Esophagus muscularis mucosa (tissue), 4 donors: Measurements from ENCODE around the gene C16orf74. TPM values are rescaled to one million over a fixed set of nuclear protein-coding genes. Genes with fewer than 3 reads are reported as not detected.

Source experiments
- DNase-seq: peaks from one replicate; pipeline ENCODE4 v3.0.0-alpha.2; 2017; ENCODE audit errors: extremely low spot score
- H3K27ac ChIP-seq, 4 donors: fragments of 200-600 bp; sonication (generic); replicated peaks in 1 of 4; 1 replicate in 3 of 4; 2 replicates in 1 of 4; pipeline ENCODE4 v1.5.1; 2016 to 2019; ENCODE audit warnings: mild to moderate bottlenecking in 1 of 4
- H3K27me3 ChIP-seq, 4 donors: fragments of 200-600 bp; sonication (generic); one replicate each; pipeline versions ENCODE4 v1.5.1 to v1.6.0; 2016 to 2019
- H3K36me3 ChIP-seq, 4 donors: fragments of 200-600 bp; sonication (generic); one replicate each; pipeline ENCODE4 v1.5.1; 2016 to 2019
- H3K4me1 ChIP-seq, 4 donors: fragments of 200-600 bp; sonication (generic); one replicate each; pipeline ENCODE4 v1.5.1; 2016 to 2019
- H3K4me3 ChIP-seq, 4 donors: fragments of 200-600 bp; sonication (generic); 1 replicate in 2 of 4; 2 replicates in 2 of 4; pipeline ENCODE4 v1.5.1; 2016 to 2019; ENCODE audit warnings: mild to moderate bottlenecking in 4 of 4, moderate library complexity in 1 of 4
- H3K9me3 ChIP-seq, 4 donors: fragments of 200-600 bp; sonication (generic); 1 replicate in 3 of 4; 2 replicates in 1 of 4; pipeline ENCODE4 v1.5.1; 2016 to 2019
- EP300 ChIP-seq: sonication (generic); formaldehyde crosslinking; IDR thresholded peaks from one replicate; pipeline ENCODE4 v1.6.1; 2017; ENCODE audit warnings: antibody characterized with exemption
- POLR2A ChIP-seq: fragments of 450-650 bp; IDR thresholded peaks from one replicate; pipeline ENCODE4 v1.6.1; 2017; ENCODE audit warnings: antibody characterized with exemption, moderate library complexity, mild to moderate bottlenecking, low read depth
- POLR2AphosphoS5 ChIP-seq, 2 donors: sonication (generic); formaldehyde crosslinking; IDR thresholded peaks; one replicate each; pipeline ENCODE4 v1.6.1; 2017; ENCODE audit warnings: antibody characterized with exemption in 2 of 2
- WGBS: methylation state at CpG from one replicate; pipeline ENCODE4 v1.1.5; 2018; 5-methylcytosine and 5-hydroxymethylcytosine counted together
- intact Hi-C: fragments of 100-400 bp; cut with DNase I; formaldehyde crosslinking; loops from one replicate; pipeline ENCODE4 v1.15.1; 2023
- total RNA-seq, 4 donors: library from RNA; depleted of rRNA; stranded (reverse); fragments of >200 nt; gene quantifications; one replicate each; pipeline versions ENCODE4 v1.1.0 to v1.2.1, GENCODE V29; 2016
- TF ChIP-seq, protein P1 (sequence below), 3 experiments: fragments of 200-600 bp in 2 of 3; fragments of 450-650 bp in 1 of 3; sonication (generic) in 2 of 3; IDR thresholded peaks; one replicate each; pipeline ENCODE4 v1.5.1; 2017 to 2019; ENCODE audit warnings: antibody characterized with exemption in 3 of 3, mild to moderate bottlenecking in 2 of 3, moderate library complexity in 1 of 3

The C16orf74 gene
- total RNA-seq, 4 donors from 2014 or later = 0.83 to 2.4 (median 0.83) TPM; not detected in 1

DNA sequence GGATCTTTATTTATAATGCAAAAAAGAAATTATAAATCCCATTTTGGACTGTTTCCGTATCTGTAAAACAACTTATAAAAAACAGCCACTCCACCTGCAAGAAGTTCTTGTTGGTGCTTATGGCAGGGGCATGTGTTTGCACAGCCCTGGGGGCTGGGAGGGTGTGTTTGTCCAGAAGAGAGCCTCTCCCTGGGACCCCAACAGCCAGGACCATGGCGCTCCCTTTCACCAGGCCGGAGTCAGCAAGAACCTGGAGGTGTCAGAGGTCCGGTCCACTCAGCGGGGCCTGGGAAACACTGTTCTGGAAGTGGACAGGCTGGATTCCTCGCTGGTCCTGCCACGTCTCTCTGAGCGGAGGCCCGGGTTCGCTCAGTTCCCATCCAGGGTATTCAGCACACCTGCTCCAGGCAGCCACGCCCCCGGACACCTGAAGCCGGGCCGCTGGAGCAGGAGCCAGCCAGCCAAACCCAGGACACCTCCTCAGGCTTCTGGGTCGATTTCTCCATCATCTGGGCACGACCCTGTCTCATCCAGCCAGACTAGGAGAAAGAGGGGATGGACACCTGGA is 43.3 kb downstream of the C16orf74 start:
- TF ChIP-seq POLR2A (no peak), POLR2AphosphoS5 (IDR thresholded peaks at IDR 0.05) (no peak), EP300 (no peak)
- TF ChIP-seq, protein P1, sequence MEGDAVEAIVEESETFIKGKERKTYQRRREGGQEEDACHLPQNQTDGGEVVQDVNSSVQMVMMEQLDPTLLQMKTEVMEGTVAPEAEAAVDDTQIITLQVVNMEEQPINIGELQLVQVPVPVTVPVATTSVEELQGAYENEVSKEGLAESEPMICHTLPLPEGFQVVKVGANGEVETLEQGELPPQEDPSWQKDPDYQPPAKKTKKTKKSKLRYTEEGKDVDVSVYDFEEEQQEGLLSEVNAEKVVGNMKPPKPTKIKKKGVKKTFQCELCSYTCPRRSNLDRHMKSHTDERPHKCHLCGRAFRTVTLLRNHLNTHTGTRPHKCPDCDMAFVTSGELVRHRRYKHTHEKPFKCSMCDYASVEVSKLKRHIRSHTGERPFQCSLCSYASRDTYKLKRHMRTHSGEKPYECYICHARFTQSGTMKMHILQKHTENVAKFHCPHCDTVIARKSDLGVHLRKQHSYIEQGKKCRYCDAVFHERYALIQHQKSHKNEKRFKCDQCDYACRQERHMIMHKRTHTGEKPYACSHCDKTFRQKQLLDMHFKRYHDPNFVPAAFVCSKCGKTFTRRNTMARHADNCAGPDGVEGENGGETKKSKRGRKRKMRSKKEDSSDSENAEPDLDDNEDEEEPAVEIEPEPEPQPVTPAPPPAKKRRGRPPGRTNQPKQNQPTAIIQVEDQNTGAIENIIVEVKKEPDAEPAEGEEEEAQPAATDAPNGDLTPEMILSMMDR (IDR thresholded peaks at IDR 0.05) = no peak
- Histone ChIP-seq H3K9me3 (peaks cover 0 to 11% (median 3%) of the 10 kb centered on the region in 4 donors), H3K36me3 (no peaks in the 10 kb centered on the region), H3K27me3 (no peaks in the 10 kb centered on the region), H3K27ac (no peak overlapping the region), H3K4me1 (peaks cover 0 to 8% (median 3%) of the 10 kb centered on the region in 4 donors), H3K4me3 (no peak overlapping the region)
- intact Hi-C loops = no loop called here
- 93% methylated on average over 6 of the region's 16 CpGs for WGBS
- no peak for DNase-seq

DNA sequence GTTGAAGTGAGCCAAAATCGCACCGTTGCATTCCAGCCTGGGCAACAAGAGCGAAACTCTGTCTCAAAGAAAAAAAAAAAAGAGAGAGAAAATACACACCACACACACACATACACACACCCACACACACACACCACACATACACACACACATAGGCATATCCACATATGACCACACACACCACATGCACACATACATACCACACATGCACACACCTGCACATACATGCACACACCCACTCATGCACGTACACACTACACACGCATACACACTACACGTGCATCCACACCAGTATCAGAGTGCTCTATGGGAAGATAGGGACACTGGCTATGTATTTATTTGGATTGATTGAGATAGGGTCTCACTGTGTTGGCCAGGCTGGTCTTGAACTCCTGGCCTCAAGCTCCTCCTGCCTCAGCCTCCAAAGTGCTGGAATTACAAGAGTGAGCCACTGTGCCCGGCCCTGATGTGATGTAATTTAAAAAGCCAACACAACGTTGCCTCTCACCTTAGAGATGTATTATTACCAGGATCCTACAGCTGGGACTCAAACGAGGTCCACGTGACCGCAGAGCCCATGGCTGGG is 44.4 kb downstream of the C16orf74 start:
- H3K9me3 ChIP-seq = no peaks in the 10 kb centered on the region
- no peak overlapping the region for H3K27ac ChIP-seq
- H3K36me3 ChIP-seq = no peaks in the 10 kb centered on the region
- no peak for DNase-seq
- H3K4me1 ChIP-seq = peaks cover 0 to 8% (median 3%) of the 10 kb centered on the region in 4 donors
- no peaks in the 10 kb centered on the region for H3K27me3 ChIP-seq
- intact Hi-C loops = no loop called here
- WGBS = 88% methylated on average over 9 of the region's 11 CpGs
- no peak overlapping the region for H3K4me3 ChIP-seq
- TF ChIP-seq EP300 = no peak
- TF ChIP-seq POLR2AphosphoS5 (IDR thresholded peaks at IDR 0.05) = no peak
- TF ChIP-seq POLR2A = no peak
- TF ChIP-seq, protein P1 (IDR thresholded peaks at IDR 0.05) = no peak

DNA sequence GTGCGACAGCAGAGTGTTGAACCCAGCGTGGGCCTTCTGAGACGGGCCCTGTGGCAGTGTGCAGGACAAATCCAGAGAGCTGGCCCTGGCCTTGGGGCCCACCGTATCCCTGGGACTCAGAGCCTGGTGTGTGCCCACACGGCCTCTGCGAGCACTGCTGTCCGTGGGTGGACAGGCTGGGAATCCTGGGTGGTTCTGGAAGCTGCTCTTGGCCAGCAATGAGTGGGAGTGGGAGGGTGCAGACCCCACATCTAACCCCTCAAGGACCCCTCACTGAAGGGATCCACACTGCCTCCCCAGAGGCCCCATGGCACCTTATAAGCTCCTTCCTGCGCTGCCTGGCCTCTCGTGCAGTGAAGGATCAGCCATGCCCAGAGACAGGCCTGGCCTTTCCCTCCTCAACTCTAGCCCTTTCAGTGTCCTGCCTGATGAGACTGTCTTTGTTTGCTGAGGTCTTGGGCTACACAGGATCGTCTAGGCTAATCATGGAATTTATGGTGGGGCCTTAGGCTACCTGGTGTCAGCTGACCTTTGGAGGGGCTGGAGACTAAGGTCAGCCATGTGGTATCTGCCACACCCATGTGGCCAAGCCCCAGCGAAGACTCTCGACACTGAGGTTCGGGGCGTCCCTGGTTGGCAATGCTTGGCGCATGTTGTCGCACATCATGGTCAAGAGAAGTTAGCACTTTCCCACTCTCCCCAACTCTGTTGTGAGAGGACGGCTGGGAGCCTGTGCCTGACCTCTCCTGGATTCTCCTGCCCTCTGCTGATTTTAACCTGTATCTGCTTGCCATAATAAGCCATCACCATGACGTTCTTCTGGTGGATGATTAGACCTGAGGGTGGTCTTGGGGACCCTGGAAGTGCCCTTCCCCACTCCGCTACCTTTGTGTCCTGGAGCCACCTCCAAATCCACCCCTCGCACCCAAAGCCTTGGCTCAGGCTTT is 45.7 kb downstream of the C16orf74 start:
- H3K27me3 ChIP-seq = no peaks in the 10 kb centered on the region
- 90% methylated on average over 17 of the region's 20 CpGs for WGBS
- H3K36me3 ChIP-seq = no peaks in the 10 kb centered on the region
- no peak for DNase-seq
- peaks cover 0 to 7% (median 3%) of the 10 kb centered on the region in 4 donors for H3K4me1 ChIP-seq
- intact Hi-C loops = no loop called here
- TF ChIP-seq, protein P1 (IDR thresholded peaks at IDR 0.05) = no peak
- no peak for TF ChIP-seq POLR2A
- TF ChIP-seq EP300 = no peak
- TF ChIP-seq POLR2AphosphoS5 (IDR thresholded peaks at IDR 0.05) = no peak
- no peak overlapping the region for H3K4me3 ChIP-seq
- H3K9me3 ChIP-seq = no peaks in the 10 kb centered on the region
- H3K27ac ChIP-seq = no peak overlapping the region

DNA sequence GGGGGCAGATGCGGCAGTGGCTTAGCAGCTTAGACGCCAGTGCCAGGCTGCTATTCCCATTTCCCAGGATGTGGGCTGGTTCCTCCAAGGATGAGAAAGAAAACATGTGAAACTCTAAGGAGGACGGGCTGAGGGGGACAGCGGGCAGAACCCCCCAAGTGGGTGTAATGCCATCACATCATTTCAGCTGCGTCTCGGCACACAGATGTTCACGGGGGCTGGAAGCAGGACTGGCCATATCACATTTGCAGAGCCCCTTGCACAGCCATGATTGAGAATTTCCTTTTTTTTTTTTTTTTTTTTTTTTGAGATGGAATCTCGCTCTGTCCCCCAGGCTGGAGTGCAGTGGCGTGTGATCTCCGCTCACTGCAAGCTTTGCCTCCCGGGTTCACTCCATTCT is 46.9 kb downstream of the C16orf74 start:
- Histone ChIP-seq H3K36me3 (no peaks in the 10 kb centered on the region), H3K9me3 (no peaks in the 10 kb centered on the region), H3K27ac (no peak overlapping the region), H3K4me1 (no peaks in the 10 kb centered on the region), H3K4me3 (no peak overlapping the region), H3K27me3 (peaks cover 0 to 2% (median 0%) of the 10 kb centered on the region in 4 donors)
- WGBS = 95% methylated on average over 10 of the region's 11 CpGs
- intact Hi-C loops = no loop called here
- TF ChIP-seq, protein P1 (IDR thresholded peaks at IDR 0.05) = no peak
- TF ChIP-seq EP300 (no peak), POLR2A (no peak), POLR2AphosphoS5 (IDR thresholded peaks at IDR 0.05) (no peak)
- no peak for DNase-seq
